A673 (cell line): ENCODE data around the gene SCEL.

Experiments used
- EZH2 ChIP-seq: fragments of 200-600 bp; sonication (generic); IDR thresholded peaks from 2 replicates; pipeline ENCODE4 v1.6.1; 2017; ENCODE audit warnings: borderline replicate concordance, low read depth, mild to moderate bottlenecking, mixed read lengths, antibody characterized with exemption, low read length; ENCODE audit not compliant: poor library complexity, severe bottlenecking
- TF ChIP-seq, protein P1 (sequence below): fragments of 300-800, 200-600 bp; sonication (generic); conservative IDR thresholded peaks from 2 replicates; pipeline ENCODE4 v1.5.1; 2017; ENCODE audit warnings: low read depth, mild to moderate bottlenecking, antibody characterized with exemption, low read length, moderate library complexity, mixed read lengths

DNA sequence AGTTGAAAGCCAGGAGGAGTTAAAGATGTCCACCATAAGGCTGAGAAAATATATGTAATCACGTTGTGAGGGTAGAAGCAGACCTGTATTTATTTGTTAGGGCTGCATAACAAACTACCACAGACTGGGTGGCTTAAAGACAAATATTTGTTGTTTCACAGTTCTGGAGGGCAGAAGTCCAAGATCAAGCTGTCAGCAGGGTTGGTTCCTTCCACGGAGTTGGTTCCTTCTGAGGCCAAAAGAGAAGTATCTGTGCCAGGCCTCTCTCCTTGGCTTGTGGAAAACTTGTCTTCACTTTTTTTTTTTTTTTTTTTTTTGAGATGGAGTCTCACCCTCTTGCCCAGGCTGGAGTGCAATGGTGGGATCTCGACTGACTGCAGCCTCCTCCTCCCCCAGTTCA is 88.3 kb downstream of the SCEL start:
- TF ChIP-seq, protein P1, sequence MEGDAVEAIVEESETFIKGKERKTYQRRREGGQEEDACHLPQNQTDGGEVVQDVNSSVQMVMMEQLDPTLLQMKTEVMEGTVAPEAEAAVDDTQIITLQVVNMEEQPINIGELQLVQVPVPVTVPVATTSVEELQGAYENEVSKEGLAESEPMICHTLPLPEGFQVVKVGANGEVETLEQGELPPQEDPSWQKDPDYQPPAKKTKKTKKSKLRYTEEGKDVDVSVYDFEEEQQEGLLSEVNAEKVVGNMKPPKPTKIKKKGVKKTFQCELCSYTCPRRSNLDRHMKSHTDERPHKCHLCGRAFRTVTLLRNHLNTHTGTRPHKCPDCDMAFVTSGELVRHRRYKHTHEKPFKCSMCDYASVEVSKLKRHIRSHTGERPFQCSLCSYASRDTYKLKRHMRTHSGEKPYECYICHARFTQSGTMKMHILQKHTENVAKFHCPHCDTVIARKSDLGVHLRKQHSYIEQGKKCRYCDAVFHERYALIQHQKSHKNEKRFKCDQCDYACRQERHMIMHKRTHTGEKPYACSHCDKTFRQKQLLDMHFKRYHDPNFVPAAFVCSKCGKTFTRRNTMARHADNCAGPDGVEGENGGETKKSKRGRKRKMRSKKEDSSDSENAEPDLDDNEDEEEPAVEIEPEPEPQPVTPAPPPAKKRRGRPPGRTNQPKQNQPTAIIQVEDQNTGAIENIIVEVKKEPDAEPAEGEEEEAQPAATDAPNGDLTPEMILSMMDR: no peak
- TF ChIP-seq EZH2: no peak
